ENCODE data around the gene BHLHE41. TPM values are rescaled to one million over a fixed set of nuclear protein-coding genes. Genes with fewer than 3 reads are reported as not detected.

The BHLHE41 gene
- polyA plus RNA-seq, 1 donor from 2014 or later, result not detected

GRCh38 chr12:26138860-26139259, 14.0 kb upstream of the BHLHE41 start:
- TF ChIP-seq TAF1 (IDR thresholded peaks at IDR 0.05; ENCODE audit: low read depth), result no peak
- TF ChIP-seq REST (IDR thresholded peaks at IDR 0.05; ENCODE audit: borderline replicate concordance), result no peak
- TF ChIP-seq POLR2AphosphoS5 (IDR thresholded peaks at IDR 0.05), result no peak
- no peak for TF ChIP-seq SMC3 (conservative IDR thresholded peaks at IDR 0.05; ENCODE audit: poor library complexity)
- no peak overlapping the region for H3K4me3 ChIP-seq (ENCODE audit: low read length)
- H3K27ac ChIP-seq (ENCODE audit: low read length), result no peak overlapping the region
- H3K9me2 ChIP-seq (ENCODE audit: insufficient read depth, low read length), result no peaks in the 10 kb centered on the region
- no peaks in the 10 kb centered on the region for H3K9me3 ChIP-seq (ENCODE audit: low read length)
- no peak overlapping the region for H3K4me2 ChIP-seq (ENCODE audit: low read length)
- H3K27me3 ChIP-seq (ENCODE audit: insufficient read depth, low read depth, low read length), result no peaks in the 10 kb centered on the region
- no peaks in the 10 kb centered on the region for H4K20me1 ChIP-seq (ENCODE audit: insufficient read depth)
- no peaks in the 10 kb centered on the region for H3K36me3 ChIP-seq (ENCODE audit: insufficient read depth, low read length)
- H2AFZ ChIP-seq (ENCODE audit: low read depth, low read length), result no peak overlapping the region
- no peaks in the 10 kb centered on the region for H3F3A ChIP-seq (ENCODE audit: insufficient read depth, low read length, poor library complexity, severe bottlenecking)
- no peak overlapping the region for H3K9ac ChIP-seq (ENCODE audit: low read length)
- H3K79me2 ChIP-seq (replicated peaks; ENCODE audit: insufficient read depth, low read length), result no peaks in the 10 kb centered on the region

GRCh38 chr12:26136688-26137087, 11.9 kb upstream of the BHLHE41 start:
- no peak for TF ChIP-seq MXI1 (conservative IDR thresholded peaks at IDR 0.05; ENCODE audit: poor library complexity, severe bottlenecking)
- TF ChIP-seq POLR2AphosphoS5 (IDR thresholded peaks at IDR 0.05), result no peak
- TF ChIP-seq REST (IDR thresholded peaks at IDR 0.05; ENCODE audit: borderline replicate concordance), result no peak
- no peak for TF ChIP-seq SMC3 (conservative IDR thresholded peaks at IDR 0.05; ENCODE audit: poor library complexity)
- TF ChIP-seq RAD21 (conservative IDR thresholded peaks at IDR 0.05), result no peak
- TF ChIP-seq CTCF (IDR thresholded peaks at IDR 0.05; ENCODE audit: poor library complexity, severe bottlenecking), result no peak
- H3K9ac ChIP-seq (ENCODE audit: low read length), result no peak overlapping the region

More at GRCh38 chr12:26136688-26137087, 11.9 kb upstream of the BHLHE41 start:
- Histone ChIP-seq H2AFZ (ENCODE audit: low read depth, low read length) (no peak overlapping the region), H3K79me2 (replicated peaks; ENCODE audit: insufficient read depth, low read length) (no peaks in the 10 kb centered on the region), H3K27ac (ENCODE audit: low read length) (no peak overlapping the region), H3K27me3 (ENCODE audit: insufficient read depth, low read depth, low read length) (no peaks in the 10 kb centered on the region), H3K36me3 (ENCODE audit: insufficient read depth, low read length) (no peaks in the 10 kb centered on the region), H3K9me2 (ENCODE audit: insufficient read depth, low read length) (no peaks in the 10 kb centered on the region), H3F3A (ENCODE audit: insufficient read depth, low read length, poor library complexity, severe bottlenecking) (no peaks in the 10 kb centered on the region), H3K9me3 (ENCODE audit: low read length) (no peaks in the 10 kb centered on the region), H3K4me3 (ENCODE audit: low read length) (no peak overlapping the region), H3K4me2 (ENCODE audit: low read length) (no peak overlapping the region), H4K20me1 (ENCODE audit: insufficient read depth) (no peaks in the 10 kb centered on the region)

Measured in neural cell (in vitro differentiated cells).